Trophoblast cell (in vitro differentiated cells and primary cell): ENCODE data around the gene ADGRB3.

ENCODE experiments used
- DNase-seq, 2 donors: peaks; one replicate each; pipeline ENCODE4 v3.0.0-alpha.2; 2016
- H2AFZ ChIP-seq: 2 replicates; pipeline ENCODE4 v1.6.1; 2013; ENCODE audit warnings: low read length, moderate library complexity, mild to moderate bottlenecking; ENCODE audit not compliant: insufficient read depth, poor library complexity
- H2AK5ac ChIP-seq: 2 replicates; pipeline ENCODE4 v1.6.1; 2013; ENCODE audit warnings: mild to moderate bottlenecking, low read length
- H2BK120ac ChIP-seq: 2 replicates; pipeline ENCODE4 v1.6.1; 2013; ENCODE audit warnings: low read length, mild to moderate bottlenecking, moderate library complexity; ENCODE audit not compliant: insufficient read depth, poor library complexity
- H2BK12ac ChIP-seq: 2 replicates; pipeline ENCODE4 v1.6.1; 2013; ENCODE audit warnings: mild to moderate bottlenecking, low read length, moderate library complexity
- H2BK5ac ChIP-seq: 2 replicates; pipeline ENCODE4 v1.6.1; 2013; ENCODE audit warnings: low read length, low read depth, moderate library complexity, mild to moderate bottlenecking; ENCODE audit not compliant: poor library complexity
- H3K14ac ChIP-seq: 2 replicates; pipeline ENCODE4 v1.6.1; 2013; ENCODE audit warnings: mild to moderate bottlenecking, low read length
- H3K18ac ChIP-seq: 2 replicates; pipeline ENCODE4 v1.6.1; 2013; ENCODE audit warnings: mild to moderate bottlenecking, low read length
- H3K23ac ChIP-seq: 2 replicates; pipeline ENCODE4 v1.6.1; 2013; ENCODE audit warnings: low read length
- H3K27ac ChIP-seq: 2 replicates; pipeline ENCODE4 v1.5.1; 2013; ENCODE audit warnings: low read depth, mild to moderate bottlenecking, inconsistent platforms, low read length, moderate library complexity
- H3K27me3 ChIP-seq: 2 replicates; pipeline ENCODE4 v1.6.1; 2013; ENCODE audit warnings: inconsistent platforms, mild to moderate bottlenecking, low read length, moderate library complexity; ENCODE audit not compliant: insufficient read depth
- H3K36me3 ChIP-seq, 2 experiments: 1 replicate in 1 of 2; 2 replicates in 1 of 2; pipeline ENCODE4 v1.6.1; 2013; ENCODE audit warnings: low read length in 2 of 2, mild to moderate bottlenecking in 2 of 2, moderate library complexity in 1 of 2; ENCODE audit not compliant: insufficient read depth in 2 of 2, control insufficient read depth in 1 of 2
- H3K4ac ChIP-seq: 2 replicates; pipeline ENCODE4 v1.6.1; 2013; ENCODE audit warnings: low read depth, mild to moderate bottlenecking, low read length, moderate library complexity
- H3K4me1 ChIP-seq, 2 experiments: 1 replicate in 1 of 2; 2 replicates in 1 of 2; pipeline ENCODE4 v1.6.1; 2013; ENCODE audit warnings: low read length in 2 of 2, mild to moderate bottlenecking in 2 of 2, moderate library complexity in 1 of 2; ENCODE audit not compliant: insufficient read depth in 2 of 2, control insufficient read depth in 1 of 2
- H3K4me2 ChIP-seq: 2 replicates; pipeline ENCODE4 v1.6.1; 2013; ENCODE audit warnings: inconsistent platforms, mild to moderate bottlenecking, low read length, moderate library complexity
- H3K4me3 ChIP-seq: 2 replicates; pipeline ENCODE4 v1.5.1; 2013; ENCODE audit warnings: mild to moderate bottlenecking, low read depth, low read length, inconsistent platforms
- H3K79me1 ChIP-seq: one replicate; pipeline ENCODE4 v1.6.1; 2013; ENCODE audit warnings: low read length
- H3K79me2 ChIP-seq: 2 replicates; pipeline ENCODE4 v1.6.1; 2013; ENCODE audit warnings: low read length, mild to moderate bottlenecking; ENCODE audit not compliant: control insufficient read depth, insufficient read depth, poor library complexity
- H3K9ac ChIP-seq: 2 replicates; pipeline ENCODE4 v1.6.1; 2013; ENCODE audit warnings: mild to moderate bottlenecking, low read length
- H3K9me3 ChIP-seq: 2 replicates; pipeline ENCODE4 v1.6.1; 2013; ENCODE audit warnings: low read depth, mild to moderate bottlenecking, control low read depth, inconsistent platforms, low read length; ENCODE audit not compliant: insufficient read depth
- H4K12ac ChIP-seq: 2 replicates; pipeline ENCODE4 v1.6.1; 2013; ENCODE audit warnings: low read depth, mild to moderate bottlenecking, low read length, moderate library complexity
- H4K8ac ChIP-seq: 2 replicates; pipeline ENCODE4 v1.6.1; 2013; ENCODE audit warnings: low read depth, mild to moderate bottlenecking, low read length, moderate library complexity
- H4K91ac ChIP-seq: one replicate; pipeline ENCODE4 v1.6.1; 2013; ENCODE audit warnings: low read depth, mild to moderate bottlenecking, low read length, moderate library complexity
- WGBS: extraction: QIAGEN DNeasy Blood & Tissue Kit; methylation state at CpG from one replicate; pipeline ENCODE4 v1.1.7; 2013; ENCODE audit warnings: missing lambda C conversion rate; ENCODE audit not compliant: insufficient read length, insufficient coverage; ENCODE audit errors: extremely low coverage; 5-methylcytosine and 5-hydroxymethylcytosine counted together

ADGRB3 gene

GRCh38 chr6:68941345-68941744 is 306.3 kb downstream of the ADGRB3 start:
- Histone ChIP-seq H3K4ac (no peak overlapping the region), H3K9ac (no peak overlapping the region), H3K36me3 (no peaks in the 10 kb centered on the region), H3K4me3 (no peak overlapping the region), H3K4me1 (no peaks in the 10 kb centered on the region), H3K23ac (no peak overlapping the region), H3K9me3 (no peaks in the 10 kb centered on the region), H2AFZ (no peak overlapping the region), H3K27me3 (no peaks in the 10 kb centered on the region), H3K79me2 (no peaks in the 10 kb centered on the region), H3K18ac (no peak overlapping the region), H3K79me1 (no peaks in the 10 kb centered on the region), H3K14ac (no peak overlapping the region), H3K27ac (no peak overlapping the region), H2BK12ac (no peak overlapping the region), H4K12ac (no peak overlapping the region), H2AK5ac (no peak overlapping the region), H2BK5ac (no peak overlapping the region), H3K4me2 (no peak overlapping the region), H4K8ac (no peak overlapping the region), H4K91ac (no peak overlapping the region), H2BK120ac (no peak overlapping the region)
- no peak for DNase-seq
- no CpG with 5 or more reads among the region's 2 CpGs for WGBS

DNA sequence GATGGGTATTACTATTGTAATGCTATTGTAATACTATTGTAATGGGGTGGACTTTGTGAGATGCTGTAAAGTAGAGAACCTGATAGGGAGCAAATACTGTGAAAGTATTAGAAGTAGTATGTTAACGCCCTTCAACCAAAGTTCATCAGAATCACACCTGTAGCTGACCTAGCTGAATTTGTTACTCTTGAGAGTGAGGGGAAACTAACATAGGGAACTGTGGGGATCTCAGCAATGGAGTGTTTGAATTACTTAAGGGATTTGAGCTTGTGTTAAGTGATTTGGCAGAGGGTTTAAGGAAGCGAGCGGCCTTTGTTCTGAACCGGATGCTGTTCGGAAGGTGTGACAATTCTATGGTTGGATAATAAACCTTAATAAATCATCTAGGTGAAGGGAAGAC is 312.6 kb downstream of the ADGRB3 start:
- no peak overlapping the region for H4K12ac ChIP-seq
- no peak overlapping the region for H3K4ac ChIP-seq
- no peak for DNase-seq
- no peak overlapping the region for H3K9ac ChIP-seq
- H2BK120ac ChIP-seq = no peak overlapping the region
- H3K36me3 ChIP-seq = no peaks in the 10 kb centered on the region
- no peak overlapping the region for H3K23ac ChIP-seq
- no peak overlapping the region for H3K18ac ChIP-seq
- no peak overlapping the region for H3K14ac ChIP-seq
- H3K4me2 ChIP-seq = no peak overlapping the region
- H4K91ac ChIP-seq = no peak overlapping the region
- H2AK5ac ChIP-seq = no peak overlapping the region
- no peak overlapping the region for H4K8ac ChIP-seq
- no peak overlapping the region for H3K27ac ChIP-seq
- H3K79me1 ChIP-seq = no peaks in the 10 kb centered on the region
- no peaks in the 10 kb centered on the region for H3K27me3 ChIP-seq
- no peaks in the 10 kb centered on the region for H3K79me2 ChIP-seq
- H3K9me3 ChIP-seq = no peaks in the 10 kb centered on the region
- H3K4me3 ChIP-seq = no peak overlapping the region
- H2BK12ac ChIP-seq = no peak overlapping the region
- no peak overlapping the region for H2AFZ ChIP-seq
- no CpG with 5 or more reads among the region's 5 CpGs for WGBS
- no peak overlapping the region for H2BK5ac ChIP-seq
- H3K4me1 ChIP-seq = no peaks in the 10 kb centered on the region

- Histone ChIP-seq H2BK5ac (no peak overlapping the region), H2AK5ac (no peak overlapping the region), H3K36me3 (no peaks in the 10 kb centered on the region), H3K14ac (no peak overlapping the region), H3K9me3 (no peaks in the 10 kb centered on the region), H4K8ac (no peak overlapping the region), H3K27ac (no peak overlapping the region), H2AFZ (no peak overlapping the region), H3K4me1 (no peaks in the 10 kb centered on the region), H3K4me2 (no peak overlapping the region), H3K9ac (no peak overlapping the region), H3K23ac (no peak overlapping the region), H3K79me2 (no peaks in the 10 kb centered on the region), H2BK120ac (no peak overlapping the region), H3K4me3 (no peak overlapping the region), H3K27me3 (no peaks in the 10 kb centered on the region), H3K18ac (no peak overlapping the region), H4K91ac (no peak overlapping the region), H4K12ac (no peak overlapping the region), H2BK12ac (no peak overlapping the region), H3K4ac (no peak overlapping the region), H3K79me1 (no peaks in the 10 kb centered on the region)
- DNase-seq = no peak
- no CpG with 5 or more reads among the region's 10 CpGs for WGBS
Measured at GRCh38 chr6:68951270-68951669, 316.2 kb downstream of the ADGRB3 start.

DNA sequence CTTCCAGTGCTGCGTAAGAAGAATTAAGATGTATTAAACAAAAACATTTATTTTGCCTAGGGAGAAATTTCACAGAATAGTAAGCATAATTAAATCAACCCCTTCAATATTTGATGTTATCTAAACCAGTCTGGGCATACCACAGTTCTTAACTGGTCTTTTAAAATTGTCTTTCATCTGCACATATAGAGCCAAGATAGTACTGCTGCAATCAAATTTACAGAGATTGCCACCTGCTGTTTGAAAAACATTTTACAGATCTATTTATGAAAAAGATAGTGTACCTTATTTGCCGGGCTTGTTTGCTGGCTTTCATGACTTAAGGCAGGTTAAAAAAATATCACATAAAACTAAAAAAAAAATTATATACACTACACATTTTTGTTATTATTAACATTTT is 323.2 kb downstream of the ADGRB3 start:
- Histone ChIP-seq H3K4ac (no peak overlapping the region), H3K27me3 (no peaks in the 10 kb centered on the region), H3K79me1 (no peaks in the 10 kb centered on the region), H4K12ac (no peak overlapping the region), H3K9me3 (no peaks in the 10 kb centered on the region), H3K4me2 (no peak overlapping the region), H3K4me1 (no peaks in the 10 kb centered on the region), H4K8ac (no peak overlapping the region), H2BK12ac (no peak overlapping the region), H3K79me2 (no peaks in the 10 kb centered on the region), H2AK5ac (no peak overlapping the region), H3K27ac (no peak overlapping the region), H2BK120ac (no peak overlapping the region), H2BK5ac (no peak overlapping the region), H3K9ac (no peak overlapping the region), H3K23ac (no peak overlapping the region), H3K18ac (no peak overlapping the region), H3K14ac (no peak overlapping the region), H2AFZ (no peak overlapping the region), H3K36me3 (no peaks in the 10 kb centered on the region), H4K91ac (no peak overlapping the region), H3K4me3 (no peak overlapping the region)
- peak in 1 of 2 donors; percentile 30 for DNase-seq
- no CpG with 5 or more reads among the region's 2 CpGs for WGBS
